Measurements from ENCODE around the gene SKA2.
"Not testable (repeated sequence)": the region's sequence is repeated elsewhere in the genome, so short reads cannot be mapped to it uniquely, and the experiment has no call there.

SKA2 gene

DNA sequence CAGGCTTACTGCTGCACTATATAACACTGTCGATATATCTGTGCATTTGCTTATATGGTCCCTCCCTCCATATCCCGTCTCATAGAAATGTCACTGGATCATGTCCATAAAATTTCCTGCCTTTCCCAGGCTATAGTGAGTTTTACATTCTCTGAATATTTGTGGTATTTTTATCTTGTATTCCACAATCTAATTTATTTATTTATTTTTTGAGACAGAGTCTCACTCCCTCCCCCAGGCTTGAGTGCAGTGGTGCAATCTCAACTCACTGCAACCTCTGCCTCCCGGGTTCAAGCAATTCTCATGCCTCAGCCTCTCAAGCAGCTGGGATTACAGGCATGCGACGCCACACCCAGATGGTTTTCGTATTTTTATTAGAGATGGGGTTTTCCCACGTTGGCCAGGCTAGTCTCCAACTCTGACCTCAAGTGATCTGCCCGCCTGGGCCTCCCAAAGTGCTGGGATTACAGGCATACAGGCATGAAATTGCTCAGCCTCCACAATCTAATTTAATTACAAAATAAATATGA, 61.2 kb downstream of the SKA2 start:
- no peak for DNase-seq

GRCh38 chr17:59093145-59093701, 61.8 kb downstream of the SKA2 start:
- no peak for DNase-seq

DNA sequence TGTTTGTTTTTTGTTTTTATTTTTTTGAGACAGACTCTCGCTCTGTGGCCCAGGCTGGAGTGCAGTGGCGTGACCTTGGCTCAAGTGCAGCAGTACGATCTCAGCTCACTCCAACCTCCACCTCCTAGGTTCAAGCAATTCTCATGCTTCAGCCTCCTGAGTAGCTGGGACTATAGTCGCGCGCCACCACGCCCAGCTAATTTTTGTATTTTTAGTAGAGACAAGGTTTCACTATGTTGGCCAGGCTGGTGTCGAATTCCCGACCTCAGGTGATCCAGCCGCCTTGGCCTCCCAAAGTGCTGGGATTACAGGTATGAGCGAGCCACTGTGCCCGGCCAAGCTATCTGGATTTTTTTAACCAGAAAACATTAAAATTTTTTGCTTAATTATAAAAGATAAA, 64.4 kb downstream of the SKA2 start:
- DNase-seq: not testable (repeated sequence)

DNA sequence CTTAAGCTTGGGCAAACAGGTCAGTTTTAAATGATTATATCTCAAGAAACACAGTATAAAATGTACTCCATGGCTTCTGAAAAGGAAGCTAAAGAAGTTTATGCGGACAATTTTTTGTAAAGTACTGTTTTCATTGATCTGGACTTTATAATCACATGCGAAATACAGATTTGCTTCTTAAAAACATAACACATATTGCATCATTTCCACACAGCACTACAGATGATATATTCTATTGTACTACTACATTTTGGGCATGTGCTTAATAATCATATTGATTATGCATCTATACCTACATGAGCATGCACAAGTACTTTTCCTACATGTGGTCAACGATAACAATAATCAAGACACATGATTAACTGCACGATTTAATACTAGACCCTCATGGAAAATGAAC, 70.8 kb downstream of the SKA2 start:
- DNase-seq: no peak

GRCh38 chr17:59074494-59074893, 80.5 kb downstream of the SKA2 start:
- DNase-seq: no peak

- no peak for DNase-seq
Observed at GRCh38 chr17:59073972-59074371, 81.0 kb downstream of the SKA2 start.

DNA sequence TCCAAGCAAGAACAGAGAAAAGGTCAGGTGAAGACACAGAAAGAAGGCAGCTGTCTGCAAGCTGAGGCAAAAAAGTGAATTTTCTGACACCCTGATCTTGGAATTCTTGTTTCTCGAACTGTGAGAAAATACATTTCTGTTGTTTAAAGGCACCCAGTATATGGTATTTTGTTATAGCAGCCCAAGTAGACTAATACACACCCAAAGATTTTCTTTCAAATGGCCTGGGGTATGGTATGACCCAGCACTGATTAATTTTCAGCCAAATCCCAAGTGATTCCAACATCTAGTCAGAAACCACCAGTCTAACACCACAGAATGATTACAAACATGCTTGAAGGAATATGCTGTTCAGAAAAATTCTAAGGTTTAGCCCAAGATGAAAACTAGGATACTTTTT, 85.1 kb downstream of the SKA2 start:
- DNase-seq: no peak

GRCh38 chr17:59067756-59068155, 87.2 kb downstream of the SKA2 start:
- no peak for DNase-seq

DNA sequence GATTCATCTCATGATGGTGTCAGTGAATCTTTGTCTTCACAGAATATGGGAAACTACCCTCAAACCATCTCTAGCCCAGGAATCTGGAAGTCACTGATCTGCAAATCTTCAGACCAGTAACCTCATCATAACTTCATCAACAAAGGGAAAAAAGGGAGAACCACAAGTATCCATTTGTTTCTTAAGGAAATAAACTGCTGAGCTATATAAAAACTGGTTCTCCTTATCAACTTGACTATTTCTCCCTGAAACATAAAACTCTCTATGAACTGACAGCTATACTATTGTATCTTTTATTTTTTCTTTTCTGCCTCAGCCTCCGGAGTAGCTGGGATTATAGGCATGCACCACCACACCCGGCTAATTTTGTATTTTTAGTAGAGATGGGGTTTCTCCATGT, 87.6 kb downstream of the SKA2 start:
- no peak for DNase-seq

DNA sequence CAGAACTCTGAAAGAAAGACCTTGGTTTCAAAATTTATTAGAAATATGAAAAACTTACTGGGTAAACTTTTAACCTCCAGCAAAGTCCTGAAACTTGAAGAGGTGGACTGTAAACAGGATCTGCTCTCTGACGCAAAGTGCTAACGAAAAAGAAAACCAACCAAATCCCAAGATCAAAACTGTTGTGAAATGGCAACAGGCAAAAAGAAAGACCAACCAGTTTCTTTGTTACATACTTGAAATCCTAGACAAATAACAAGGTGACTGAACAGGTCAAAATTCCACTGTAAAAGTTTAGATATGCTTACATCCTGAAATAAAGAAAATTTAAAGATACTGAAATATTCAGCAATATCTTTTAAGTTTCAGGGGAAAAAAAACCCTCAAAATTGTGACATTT, 92.5 kb downstream of the SKA2 start:
- DNase-seq: no peak
